OCI-M1 (cell line): ENCODE data around the gene AFAP1L2.

Experiments
- DNase-seq: peaks from one replicate; lab custom pipeline; 2025; lab: John Stamatoyannopoulos, UW

AFAP1L2 gene

GRCh38 chr10:114387784-114388183 is 16.5 kb downstream of the AFAP1L2 start:
- no peak for DNase-seq

DNA sequence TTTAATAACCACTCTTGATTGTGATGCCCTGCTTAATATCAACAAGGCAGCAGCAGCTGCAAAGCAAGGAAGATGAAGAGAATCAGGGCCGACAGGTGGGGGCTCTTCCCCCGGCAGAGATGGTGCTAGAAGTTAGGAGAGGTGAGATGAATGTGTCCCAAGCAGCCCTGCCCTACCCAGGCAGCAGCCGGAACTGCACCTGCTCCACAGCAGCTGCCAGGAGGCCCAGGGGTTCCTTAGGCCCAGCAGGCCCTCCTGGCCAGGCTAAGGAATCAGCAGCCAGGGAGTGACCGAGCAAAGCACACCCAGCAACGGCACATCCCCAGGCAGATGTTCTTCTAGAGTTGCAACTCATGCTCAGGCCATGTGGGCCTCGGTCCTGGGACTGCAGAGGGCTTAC is 17.9 kb downstream of the AFAP1L2 start:
- no peak for DNase-seq

- DNase-seq, result no peak
Measured at GRCh38 chr10:114385557-114385956, 18.7 kb downstream of the AFAP1L2 start.

GRCh38 chr10:114384601-114385000 is 19.7 kb downstream of the AFAP1L2 start:
- DNase-seq, result no peak

- no peak for DNase-seq
Measured at GRCh38 chr10:114384181-114384580, 20.1 kb downstream of the AFAP1L2 start.

DNA sequence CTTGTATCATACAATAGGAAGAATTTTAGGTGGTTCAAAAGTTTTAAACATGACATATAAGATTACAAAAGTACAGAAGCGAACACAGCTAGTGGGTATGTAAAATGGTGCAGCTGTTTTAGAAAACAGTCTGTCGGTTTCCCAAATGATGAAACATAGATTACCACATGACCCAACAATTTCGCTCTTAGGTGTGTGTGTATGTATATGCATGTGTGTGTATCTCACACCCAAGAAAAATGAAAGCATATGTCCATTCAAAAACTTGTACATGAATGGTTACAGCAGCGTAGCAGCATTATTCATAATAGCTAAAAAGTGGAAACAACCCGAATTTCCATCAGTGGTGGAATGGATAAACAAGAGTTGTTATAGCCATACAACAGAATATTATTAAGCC is 23.5 kb downstream of the AFAP1L2 start:
- no peak for DNase-seq

GRCh38 chr10:114380060-114380459 is 24.2 kb downstream of the AFAP1L2 start:
- no peak for DNase-seq

- DNase-seq, result no peak
Measured at GRCh38 chr10:114379631-114380041, 24.7 kb downstream of the AFAP1L2 start.

DNA sequence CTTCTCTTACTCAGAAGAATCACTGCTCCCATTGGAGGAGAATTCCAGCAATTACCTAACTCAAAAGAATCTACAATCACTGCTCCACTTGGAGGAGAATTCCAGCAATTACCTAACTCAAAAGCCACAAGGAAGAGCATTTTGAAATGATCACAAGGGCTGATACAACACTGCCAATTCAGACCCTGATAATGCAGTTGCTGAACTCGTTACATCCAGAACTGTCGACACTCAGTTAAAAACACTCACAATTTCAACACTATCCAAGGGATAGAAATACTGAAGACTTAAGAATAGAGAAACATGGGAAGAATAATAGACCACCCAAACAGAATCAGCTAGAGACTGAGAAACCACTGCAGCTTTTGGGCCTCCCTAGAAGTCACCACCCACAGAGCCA is 27.8 kb downstream of the AFAP1L2 start:
- DNase-seq, result no peak

GRCh38 chr10:114375047-114375446 is 29.3 kb downstream of the AFAP1L2 start:
- no peak for DNase-seq

- no peak for DNase-seq
Measured at GRCh38 chr10:114374053-114374791, 30.1 kb downstream of the AFAP1L2 start.

GRCh38 chr10:114373631-114374030 is 30.7 kb downstream of the AFAP1L2 start:
- no peak for DNase-seq

DNA sequence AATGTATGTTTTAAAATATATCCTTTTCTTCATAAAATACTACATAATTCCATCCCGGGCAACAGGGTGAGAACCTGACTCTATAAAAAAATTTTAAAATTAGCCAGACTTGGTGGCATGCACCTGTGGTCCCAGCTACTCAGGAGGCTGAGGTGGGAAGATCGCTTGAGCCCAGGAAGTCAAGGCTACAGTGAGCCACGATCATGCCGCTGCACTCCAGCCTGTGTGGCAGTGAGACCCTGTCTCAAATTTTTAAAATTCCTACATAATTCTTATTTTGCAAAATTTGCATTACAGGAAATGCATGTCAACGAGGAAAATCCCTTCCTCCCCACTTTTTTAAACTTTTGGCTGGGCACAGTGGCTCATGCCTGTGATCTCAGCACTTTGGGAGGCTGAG is 31.3 kb downstream of the AFAP1L2 start:
- DNase-seq, result no peak

DNA sequence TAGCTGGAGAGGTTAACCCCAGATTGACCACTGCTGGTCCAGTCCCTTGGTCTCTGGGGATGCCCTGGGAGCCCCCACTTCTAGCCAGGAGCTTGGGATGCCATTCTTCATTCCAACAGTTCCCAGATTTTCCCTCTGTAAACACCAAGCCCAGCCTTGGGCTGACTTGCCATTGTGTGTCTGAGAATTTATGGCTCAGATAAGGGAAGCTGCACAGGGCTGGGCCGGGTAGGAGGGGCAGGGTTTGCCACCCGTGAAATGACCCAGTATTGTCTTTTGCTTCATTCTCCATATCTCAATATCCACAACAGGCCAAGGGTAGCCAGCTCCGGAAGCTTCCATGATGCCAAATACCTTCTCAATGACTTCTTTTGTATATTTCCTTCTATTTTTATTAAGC is 32.1 kb downstream of the AFAP1L2 start:
- DNase-seq, result no peak

DNA sequence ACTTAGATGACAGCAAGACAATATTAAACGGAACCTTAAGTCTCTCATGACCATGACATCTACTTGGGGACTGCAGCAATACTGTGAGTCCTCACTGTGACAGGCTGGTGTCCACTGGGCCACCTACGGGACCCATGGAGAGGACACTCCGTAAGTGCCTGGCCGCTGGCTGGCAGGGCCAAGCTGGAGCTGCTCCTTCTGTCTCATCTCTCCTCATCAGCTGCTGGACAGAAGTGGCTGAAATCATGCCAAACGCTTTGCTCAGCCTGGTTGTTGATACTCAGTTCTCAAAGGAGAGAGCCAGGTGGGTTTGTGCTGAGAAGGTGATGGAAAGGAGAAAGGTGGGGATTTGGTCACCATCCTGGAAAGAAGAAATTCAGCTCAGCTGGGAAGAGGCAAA is 33.3 kb downstream of the AFAP1L2 start:
- DNase-seq, result no peak

DNA sequence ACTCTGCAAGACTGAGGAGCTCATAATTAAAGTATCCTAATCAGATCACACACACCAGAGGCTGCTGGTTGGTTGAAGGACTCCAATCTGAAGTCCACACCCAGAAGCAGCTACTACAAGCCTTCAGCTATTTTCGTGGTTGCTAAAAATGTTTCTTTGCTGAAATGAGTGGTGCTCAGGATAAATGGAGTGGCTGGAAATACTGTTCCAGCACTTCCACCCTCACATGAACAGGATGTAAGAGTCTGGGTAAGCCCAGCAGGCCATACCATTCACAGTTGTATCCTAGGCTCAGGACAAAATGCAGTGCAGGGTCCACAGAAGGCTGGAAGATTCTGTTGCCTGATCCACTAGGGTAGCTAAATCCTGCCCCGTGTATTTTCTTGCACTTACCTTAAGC is 34.1 kb downstream of the AFAP1L2 start:
- no peak for DNase-seq

DNA sequence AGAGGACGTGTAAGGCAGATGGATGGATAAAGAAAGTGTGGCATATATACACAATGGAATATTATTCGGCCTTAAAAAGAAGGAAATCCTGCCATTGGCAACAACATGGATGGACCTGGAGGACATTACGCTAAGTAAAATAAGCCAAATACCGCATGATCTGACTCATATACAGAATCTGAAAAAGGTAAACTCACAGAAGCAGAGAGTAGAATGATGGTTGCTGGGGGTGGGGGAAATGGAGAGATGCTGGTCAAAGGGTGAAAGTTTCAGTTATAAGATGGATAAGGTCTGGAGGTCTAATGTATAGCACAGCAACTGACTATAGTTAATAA is 36.3 kb downstream of the AFAP1L2 start:
- DNase-seq, result no peak

GRCh38 chr10:114367351-114368056 is 36.8 kb downstream of the AFAP1L2 start:
- no peak for DNase-seq

- no peak for DNase-seq
Measured at GRCh38 chr10:114364726-114365125, 39.6 kb downstream of the AFAP1L2 start.

- no peak for DNase-seq
Measured at GRCh38 chr10:114363745-114364454, 40.4 kb downstream of the AFAP1L2 start.

DNA sequence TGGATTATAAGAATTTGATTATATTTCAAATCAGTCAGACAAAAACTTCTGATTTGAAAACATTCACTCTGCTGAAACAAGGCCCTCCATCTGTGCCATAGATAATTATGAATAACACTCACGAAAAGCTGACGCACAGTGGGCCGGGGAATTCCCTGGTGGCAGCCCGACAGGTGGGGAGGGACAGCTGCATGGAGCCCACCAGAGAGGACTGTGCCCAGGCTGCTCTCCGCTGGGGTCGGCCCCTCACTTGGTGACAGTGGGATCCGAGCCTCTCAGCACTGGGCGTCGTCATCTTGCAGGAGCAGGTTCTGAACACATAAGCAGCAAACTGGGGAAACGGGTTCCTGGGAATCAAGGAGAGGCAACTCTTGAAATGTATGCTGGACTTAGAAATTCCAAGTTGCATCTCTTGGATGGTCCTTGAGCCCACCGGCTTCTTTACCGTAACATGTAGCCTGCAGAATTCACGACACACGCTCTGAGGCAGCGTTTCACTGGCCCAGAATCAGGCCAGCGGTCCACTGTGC is 41.4 kb downstream of the AFAP1L2 start:
- no peak for DNase-seq

- DNase-seq, result no peak
Measured at GRCh38 chr10:114359953-114360345, 44.4 kb downstream of the AFAP1L2 start.
